H1 (cell line): ENCODE results near the gene CACNA1B. TPM values are rescaled to one million over a fixed set of nuclear protein-coding genes. Genes with fewer than 3 reads are reported as not detected.

Source experiments
- CHD2 ChIP-seq: IDR thresholded peaks from 2 replicates; pipeline ENCODE4 v1.6.1; 2012; ENCODE audit warnings: low read length, improper control_type of control experiment
- CHD7 ChIP-seq: fragments of 300-600 bp; sonication (generic); IDR thresholded peaks from 2 replicates; pipeline ENCODE4 v1.7.1; 2012; ENCODE audit warnings: low read length, moderate library complexity, mild to moderate bottlenecking, inconsistent platforms; ENCODE audit not compliant: insufficient replicate concordance
- CTBP2 ChIP-seq: IDR thresholded peaks from 2 replicates; pipeline ENCODE4 v1.7.0; 2011; ENCODE audit warnings: borderline replicate concordance, mild to moderate bottlenecking, moderate library complexity, mixed read lengths, low read length; ENCODE audit not compliant: insufficient read depth, insufficient read length
- EZH2 ChIP-seq: fragments of 200-600 bp; sonication (generic); IDR thresholded peaks from 2 replicates; pipeline ENCODE4 v1.7.1; 2012; ENCODE audit warnings: low read depth, mild to moderate bottlenecking, moderate library complexity, low read length, inconsistent platforms; ENCODE audit not compliant: severe bottlenecking
- SUZ12 ChIP-seq: fragments of 200-600 bp; sonication (generic); IDR thresholded peaks from 2 replicates; pipeline ENCODE4 v1.6.1; 2012; ENCODE audit warnings: mild to moderate bottlenecking, inconsistent platforms, low read length, moderate library complexity, mixed read lengths
- polyA plus RNA-seq, 7 experiments: library from polyadenylated mRNA; depleted of rRNA in 3 of 7; stranded (reverse) in 5 of 7; unstranded in 2 of 7; fragments of >200 nt in 5 of 7; fragments of 200-250 nt in 2 of 7; gene quantifications; 1 replicate in 5 of 7; 2 replicates in 1 of 7; 4 replicates in 1 of 7; pipeline versions ENCODE4 v1.2.1 to v1.2.3, GENCODE V29; 2011 to 2013; ENCODE audit warnings: missing spikeins in 2 of 7, mixed read lengths in 2 of 7
- total RNA-seq: library from RNA; stranded (reverse); fragmentation: NEBNext Ultra II Directional; extraction: Animal tissue kit (Norgen Biotek cat#: 25700); gene quantifications from 2 replicates; pipeline ENCODE4 v1.2.1, GENCODE V29; 2021

Gene CACNA1B
- total and polyA plus RNA-seq, 2 of the 8 experiments (the other 6 are each of a cell fraction or from before 2014, with no cell fraction given) = 1.5 to 5.7 TPM

- TF ChIP-seq CHD7 = no peak
- no peak for TF ChIP-seq SUZ12
- TF ChIP-seq CTBP2 = no peak
- no peak for TF ChIP-seq EZH2
- TF ChIP-seq CHD2 = no peak
These were observed 112.6 kb downstream of the CACNA1B start (continued) for GRCh38 chr9:137989999-137990715.
